Vagina (tissue), 2 donors: ENCODE results near the gene CSF3. TPM values are rescaled to one million over a fixed set of nuclear protein-coding genes. Genes with fewer than 3 reads are reported as not detected.

Experiments
- DNase-seq, 2 donors: peaks; one replicate each; pipeline ENCODE4 v3.0.0-alpha.2; 2017; ENCODE audit errors: extremely low spot score in 2 of 2
- H3K27ac ChIP-seq: fragments of 200-600 bp; sonication (generic); one replicate; pipeline ENCODE4 v1.5.1; 2019
- H3K27me3 ChIP-seq: fragments of 200-600 bp; sonication (generic); one replicate; pipeline ENCODE4 v1.5.1; 2019
- H3K36me3 ChIP-seq, 2 donors: fragments of 200-600 bp; sonication (generic); one replicate each; pipeline ENCODE4 v1.5.1; 2017 to 2019
- H3K4me1 ChIP-seq: fragments of 200-600 bp; sonication (generic); one replicate; pipeline ENCODE4 v1.5.1; 2019
- H3K4me3 ChIP-seq, 2 donors: fragments of 200-600 bp; sonication (generic); 1 replicate in 1 of 2; 2 replicates in 1 of 2; pipeline ENCODE4 v1.5.1; 2016 to 2019
- H3K9me3 ChIP-seq: fragments of 200-600 bp; sonication (generic); one replicate; pipeline ENCODE4 v1.5.1; 2019
- POLR2A ChIP-seq, 2 donors: fragments of 450-650 bp; IDR thresholded peaks; one replicate each; pipeline ENCODE4 v1.6.1; 2017; ENCODE audit warnings: antibody characterized with exemption in 2 of 2, mild to moderate bottlenecking in 2 of 2, moderate library complexity in 2 of 2
- POLR2AphosphoS5 ChIP-seq, 2 donors: sonication (generic); formaldehyde crosslinking; IDR thresholded peaks; one replicate each; pipeline ENCODE4 v1.9.0; 2017; ENCODE audit warnings: antibody characterized with exemption in 2 of 2, mild to moderate bottlenecking in 2 of 2, low read depth in 1 of 2; ENCODE audit not compliant: insufficient read depth in 1 of 2
- intact Hi-C: fragments of 100-400 bp; cut with DNase I; formaldehyde crosslinking; loops from one replicate; pipeline ENCODE4 v1.15.1; 2023
- total RNA-seq: library from RNA; depleted of rRNA; stranded (reverse); fragments of >200 nt; gene quantifications from one replicate; pipeline ENCODE4 v1.2.3, GENCODE V29; 2016
- TF ChIP-seq, protein P1 (sequence below), 3 experiments: fragments of 450-650 bp in 2 of 3; fragments of 200-600 bp in 1 of 3; sonication (generic) in 1 of 3; IDR thresholded peaks; one replicate each; pipeline ENCODE4 v1.5.1; 2017 to 2019; ENCODE audit warnings: antibody characterized with exemption in 3 of 3, mild to moderate bottlenecking in 2 of 3, moderate library complexity in 2 of 3

Gene CSF3
- total RNA-seq, 1 donor from 2014 or later: 25.3 TPM

GRCh38 chr17:39979016-39979670, 36.1 kb upstream of the CSF3 start:
- intact Hi-C loops: no loop called here
- peak overlapping the region; percentile 86 for H3K27ac ChIP-seq
- H3K4me3 ChIP-seq: peak overlapping the region in 1 of 2 donors; percentile 50
- no peak for DNase-seq
- peaks cover 38% of the 10 kb centered on the region for H3K4me1 ChIP-seq
- H3K36me3 ChIP-seq: peaks cover 0 to under 1% of the 10 kb centered on the region in 2 donors
- H3K9me3 ChIP-seq: no peaks in the 10 kb centered on the region
- no peaks in the 10 kb centered on the region for H3K27me3 ChIP-seq
- peak in 1 of 2 donors; percentile 65 for TF ChIP-seq POLR2AphosphoS5 (IDR thresholded peaks at IDR 0.05; ENCODE audit: insufficient read depth in 1 of 2, low read depth in 1 of 2)
- TF ChIP-seq, protein P1, sequence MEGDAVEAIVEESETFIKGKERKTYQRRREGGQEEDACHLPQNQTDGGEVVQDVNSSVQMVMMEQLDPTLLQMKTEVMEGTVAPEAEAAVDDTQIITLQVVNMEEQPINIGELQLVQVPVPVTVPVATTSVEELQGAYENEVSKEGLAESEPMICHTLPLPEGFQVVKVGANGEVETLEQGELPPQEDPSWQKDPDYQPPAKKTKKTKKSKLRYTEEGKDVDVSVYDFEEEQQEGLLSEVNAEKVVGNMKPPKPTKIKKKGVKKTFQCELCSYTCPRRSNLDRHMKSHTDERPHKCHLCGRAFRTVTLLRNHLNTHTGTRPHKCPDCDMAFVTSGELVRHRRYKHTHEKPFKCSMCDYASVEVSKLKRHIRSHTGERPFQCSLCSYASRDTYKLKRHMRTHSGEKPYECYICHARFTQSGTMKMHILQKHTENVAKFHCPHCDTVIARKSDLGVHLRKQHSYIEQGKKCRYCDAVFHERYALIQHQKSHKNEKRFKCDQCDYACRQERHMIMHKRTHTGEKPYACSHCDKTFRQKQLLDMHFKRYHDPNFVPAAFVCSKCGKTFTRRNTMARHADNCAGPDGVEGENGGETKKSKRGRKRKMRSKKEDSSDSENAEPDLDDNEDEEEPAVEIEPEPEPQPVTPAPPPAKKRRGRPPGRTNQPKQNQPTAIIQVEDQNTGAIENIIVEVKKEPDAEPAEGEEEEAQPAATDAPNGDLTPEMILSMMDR (IDR thresholded peaks at IDR 0.05): no peak

- H3K4me1 ChIP-seq: peaks cover 38% of the 10 kb centered on the region
- intact Hi-C loops: no loop called here
- no peak for DNase-seq
- H3K27ac ChIP-seq: peak overlapping the region; percentile 86
- peak overlapping the region; percentile 50 to 94 for H3K4me3 ChIP-seq
- peaks cover 0 to 9% of the 10 kb centered on the region in 2 donors for H3K36me3 ChIP-seq
- no peaks in the 10 kb centered on the region for H3K27me3 ChIP-seq
- no peaks in the 10 kb centered on the region for H3K9me3 ChIP-seq
- TF ChIP-seq, protein P1 (IDR thresholded peaks at IDR 0.05): no peak
- no peak for TF ChIP-seq POLR2AphosphoS5 (IDR thresholded peaks at IDR 0.05; ENCODE audit: insufficient read depth in 1 of 2, low read depth in 1 of 2)
These were observed 35.3 kb upstream of the CSF3 start for GRCh38 chr17:39979893-39980350.

DNA sequence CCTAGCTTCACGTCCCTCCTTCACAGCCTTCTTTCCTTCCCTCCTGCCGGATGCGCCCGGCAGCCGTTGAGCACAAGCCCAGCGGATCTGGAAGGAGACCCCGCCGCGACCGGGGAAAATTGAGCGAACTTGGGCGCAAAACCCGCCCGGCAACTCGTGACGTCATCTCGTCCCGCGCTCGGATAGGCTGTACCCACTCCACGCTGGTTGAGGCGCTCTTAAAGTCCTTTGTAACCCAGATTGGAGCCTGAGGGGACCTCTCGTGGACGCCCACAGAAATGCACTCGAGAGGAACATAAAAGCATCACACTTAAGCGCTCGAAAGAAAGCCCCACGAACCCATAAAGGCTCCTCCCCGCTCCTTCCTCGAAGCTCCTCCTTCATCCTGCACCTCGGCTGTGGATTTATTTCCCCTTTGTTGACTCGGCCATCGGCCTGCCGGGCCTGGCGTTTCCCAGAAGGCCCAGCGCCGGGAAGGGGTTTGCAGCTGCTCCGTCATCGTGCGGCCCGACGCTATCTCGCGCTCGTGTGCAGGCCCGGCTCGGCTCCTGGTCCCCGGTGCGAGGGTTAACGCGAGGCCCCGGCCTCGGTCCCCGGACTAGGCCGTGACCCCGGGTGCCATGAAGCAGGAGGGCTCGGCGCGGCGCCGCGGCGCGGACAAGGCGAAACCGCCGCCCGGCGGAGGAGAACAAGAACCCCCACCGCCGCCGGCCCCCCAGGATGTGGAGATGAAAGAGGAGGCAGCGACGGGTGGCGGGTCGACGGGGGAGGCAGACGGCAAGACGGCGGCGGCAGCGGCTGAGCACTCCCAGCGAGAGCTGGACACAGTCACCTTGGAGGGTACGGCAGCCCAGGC, 34.7 kb upstream of the CSF3 start, which contains the start of gene PSMD3:
Gene PSMD3 (plus strand): TSS at position 457 of the 856 bp plus-strand sequence. CDS start 164 bp downstream, at position 621.
- TF ChIP-seq, protein P1 (IDR thresholded peaks at IDR 0.05): peak; percentile 58 to 94 (median 94)
- peak in 1 of 2 donors; percentile 89 for TF ChIP-seq POLR2A (IDR thresholded peaks at IDR 0.05)
- peak; percentile 98 for TF ChIP-seq POLR2AphosphoS5 (IDR thresholded peaks at IDR 0.05; ENCODE audit: insufficient read depth in 1 of 2, low read depth in 1 of 2)
- peak within 1 kb of the TSS; percentile 86 for H3K27ac ChIP-seq
- intact Hi-C loops: no loop called here

GRCh38 chr17:39981207-39981741, 34.0 kb upstream of the CSF3 start:
- Histone ChIP-seq H3K27me3 (no peaks in the 10 kb centered on the region), H3K27ac (peak overlapping the region; percentile 86), H3K36me3 (peaks cover 0 to 22% of the 10 kb centered on the region in 2 donors), H3K4me1 (peaks cover 38% of the 10 kb centered on the region), H3K9me3 (no peaks in the 10 kb centered on the region), H3K4me3 (peak overlapping the region; percentile 94 to 98)
- DNase-seq: peak in 1 of 2 donors; percentile 90
- TF ChIP-seq POLR2A (IDR thresholded peaks at IDR 0.05): no peak
- no peak for TF ChIP-seq POLR2AphosphoS5 (IDR thresholded peaks at IDR 0.05; ENCODE audit: insufficient read depth in 1 of 2, low read depth in 1 of 2)
- TF ChIP-seq, protein P1 (IDR thresholded peaks at IDR 0.05): no peak
- intact Hi-C loops: no loop called here

More for the DNA sequence above, 34.7 kb upstream of the CSF3 start, which contains the start of gene PSMD3:
- Histone ChIP-seq H3K9me3 (no peaks in the 10 kb centered on the region), H3K4me3 (peak within 1 kb of the TSS; percentile 94 to 98), H3K4me1 (peaks cover 38% of the 10 kb centered on the region), H3K27me3 (no peaks in the 10 kb centered on the region), H3K36me3 (peaks cover 0 to 15% of the 10 kb centered on the region in 2 donors)
- DNase-seq: peak; percentile 99
